HG03520 (cell line): ENCODE data around the gene ACSS1.

Source experiments
- ATAC-seq: cut with Tn5 transposase; IDR thresholded peaks from one replicate; pipeline ENCODE4 v1.9.1; 2021; ENCODE audit warnings: mild to moderate bottlenecking, moderate library complexity; ENCODE audit not compliant: unreplicated experiment

ACSS1 gene

GRCh38 chr20:24961384-24962181 is 96.4 kb downstream of the ACSS1 start:
- ATAC-seq: no peak

- no peak for ATAC-seq
Measured at GRCh38 chr20:24960861-24961260, 97.1 kb downstream of the ACSS1 start.

GRCh38 chr20:24960302-24960801 is 97.6 kb downstream of the ACSS1 start:
- ATAC-seq: no peak

DNA sequence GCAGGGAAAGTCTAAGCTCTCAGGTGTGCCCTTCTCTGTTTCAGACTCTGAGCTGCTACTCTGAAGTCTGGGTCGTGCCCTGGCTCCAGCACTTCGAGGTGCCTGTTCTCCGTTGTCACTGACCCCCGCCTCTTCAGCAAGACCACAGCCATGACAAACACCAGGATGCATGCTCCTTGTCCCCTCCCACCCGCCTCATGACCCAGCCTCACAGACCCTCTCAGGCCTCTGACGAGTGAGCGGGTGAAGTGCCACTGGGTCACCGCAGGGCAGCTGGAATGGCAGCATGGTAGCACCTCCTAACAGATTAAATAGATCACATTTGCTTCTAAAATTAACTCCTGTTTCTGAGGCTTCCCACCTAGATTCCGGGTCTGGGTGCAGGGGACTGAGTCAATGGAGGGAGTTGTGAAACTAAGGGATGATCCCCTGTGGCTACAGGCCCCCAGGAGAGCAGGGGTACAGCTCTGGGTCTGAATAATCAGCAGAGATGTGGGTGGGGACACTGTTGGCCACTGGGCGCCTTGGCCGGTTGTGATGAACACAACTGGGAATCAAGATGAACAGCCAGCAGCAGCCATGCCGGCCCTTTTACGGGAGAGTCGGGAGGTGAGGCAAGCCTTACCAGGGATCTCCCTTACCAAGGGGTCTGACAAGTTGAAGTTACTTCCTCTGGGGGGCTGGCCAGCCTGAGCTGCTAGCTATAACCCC is 98.2 kb downstream of the ACSS1 start:
- ATAC-seq: no peak

DNA sequence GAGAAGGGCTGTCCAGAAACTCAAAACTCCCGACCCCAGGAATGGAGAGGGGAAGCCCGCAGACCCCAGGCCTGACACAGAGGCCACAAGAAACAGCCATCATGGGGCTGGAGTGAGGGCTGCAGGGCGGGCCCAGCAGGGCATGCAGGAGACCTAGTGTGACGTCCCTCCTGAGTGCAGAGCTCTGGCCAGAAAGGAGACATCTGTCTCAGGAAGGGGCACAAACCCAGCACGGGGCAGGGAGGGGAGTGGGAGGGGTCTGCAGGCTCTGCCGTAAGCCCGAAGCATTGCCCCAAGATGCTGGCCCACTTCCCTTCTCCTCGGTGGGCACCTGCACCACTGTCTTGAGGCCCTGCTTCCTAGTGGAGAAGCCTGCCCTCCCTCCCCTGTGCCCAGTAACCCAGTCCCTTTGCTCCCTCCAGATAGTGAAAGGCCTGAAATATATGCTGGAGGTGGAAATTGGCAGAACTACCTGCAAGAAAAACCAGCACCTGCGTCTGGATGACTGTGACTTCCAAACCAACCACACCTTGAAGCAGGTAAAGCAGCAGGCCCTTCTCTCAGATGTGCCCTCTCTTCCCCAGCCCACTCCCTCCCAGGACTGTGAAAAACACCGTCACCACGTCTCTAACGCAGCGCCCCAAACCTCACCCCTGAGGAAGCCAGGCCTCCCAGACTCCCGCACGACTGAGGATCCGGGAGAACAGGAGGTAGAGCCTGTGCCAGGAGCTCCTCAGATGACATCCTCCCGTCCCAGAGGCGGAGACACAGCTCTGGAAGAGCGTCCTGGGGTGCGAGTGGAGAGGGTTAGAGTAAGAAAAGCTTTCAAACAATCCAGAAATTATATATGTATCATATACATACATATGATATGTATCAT is 99.2 kb downstream of the ACSS1 start:
- no peak for ATAC-seq

DNA sequence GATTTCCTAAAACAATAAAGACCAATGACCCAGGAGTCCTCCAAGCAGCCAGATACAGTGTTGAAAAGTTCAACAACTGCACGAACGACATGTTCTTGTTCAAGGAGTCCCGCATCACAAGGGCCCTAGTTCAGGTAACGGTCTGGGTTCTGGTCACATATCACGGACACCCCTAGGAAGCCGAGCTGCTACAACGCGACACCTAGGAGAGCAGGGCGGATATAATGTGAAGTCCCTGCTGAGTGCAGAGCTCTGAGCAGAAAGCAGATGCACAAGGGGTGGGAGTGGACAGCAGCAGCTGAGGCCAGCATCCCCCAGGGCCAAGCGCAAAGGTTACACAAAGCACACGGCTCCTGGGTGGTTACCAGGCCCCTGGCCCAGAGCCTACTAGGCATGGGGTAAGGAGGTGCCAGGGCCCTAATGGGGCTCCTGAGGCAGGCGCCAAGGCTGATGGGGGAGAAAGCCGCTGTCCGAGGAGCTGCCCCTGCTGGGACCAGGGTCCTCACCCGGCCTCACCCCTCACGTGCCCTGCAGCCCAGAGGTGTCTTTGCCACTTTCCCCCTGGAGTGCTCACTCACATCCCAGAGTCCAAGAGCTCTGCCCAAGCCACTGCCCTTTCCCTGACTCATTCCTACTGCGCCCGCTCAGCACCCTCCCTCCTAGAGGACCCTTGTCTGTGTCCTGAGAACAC is 100.5 kb downstream of the ACSS1 start:
- ATAC-seq: no peak
